H1 (cell line): ENCODE measurements around the gene PTPRG. TPM values are rescaled to one million over a fixed set of nuclear protein-coding genes. Genes with fewer than 3 reads are reported as not detected.

ENCODE experiments used
- CTCF ChIA-PET: fragments of 300-600 bp; sonication (Branson Sonifier 250); formaldehyde crosslinking; loops from one replicate; lab custom pipeline; 2021; ENCODE audit not compliant: partially characterized antibody; lab: Charles Lee
- POLR2A ChIA-PET: fragments of 300-600 bp; sonication (Branson Sonifier 250); formaldehyde crosslinking; loops from one replicate; lab custom pipeline; 2021; ENCODE audit warnings: inconsistent platforms; ENCODE audit not compliant: partially characterized antibody; lab: Charles Lee
- DNase-seq, 2 experiments: peaks; one replicate each; pipeline versions ENCODE4 v3.0.0 to v3.0.0-alpha.2; 2010 to 2022; ENCODE audit warnings: low spot score in 2 of 2, low read depth in 1 of 2, mixed read lengths in 1 of 2
- FAIRE-seq: peaks from 2 replicates; lab custom pipeline; 2011; peaks lifted over from hg19 to GRCh38; lab: Jason Lieb, UNC
- H2AFZ ChIP-seq: 2 replicates; pipeline ENCODE4 v1.8.1; 2012; ENCODE audit warnings: low read length, inconsistent platforms
- H2AK5ac ChIP-seq: 2 replicates; pipeline ENCODE4 v1.6.1; 2013; ENCODE audit warnings: low read depth, low read length
- H2BK120ac ChIP-seq: replicated peaks from 2 replicates; pipeline ENCODE3; 2013; ENCODE audit warnings: low read depth, low read length, inconsistent platforms
- H2BK12ac ChIP-seq: 2 replicates; pipeline ENCODE4 v1.6.1; 2013; ENCODE audit warnings: low read depth, low read length
- H2BK15ac ChIP-seq: 2 replicates; pipeline ENCODE4 v1.6.1; 2013; ENCODE audit warnings: low read length
- H2BK20ac ChIP-seq: 2 replicates; pipeline ENCODE4 v1.6.1; 2013; ENCODE audit warnings: low read length
- H2BK5ac ChIP-seq: 2 replicates; pipeline ENCODE4 v1.6.1; 2013; ENCODE audit warnings: low read depth, low read length
- H3K14ac ChIP-seq: 2 replicates; pipeline ENCODE4 v1.6.1; 2013; ENCODE audit warnings: inconsistent platforms; ENCODE audit not compliant: insufficient read length
- H3K18ac ChIP-seq: 2 replicates; pipeline ENCODE4 v1.6.1; 2013; ENCODE audit warnings: low read length; ENCODE audit errors: extremely low read depth
- H3K23ac ChIP-seq: 2 replicates; pipeline ENCODE4 v1.6.1; 2013; ENCODE audit warnings: inconsistent platforms; ENCODE audit not compliant: insufficient read length
- H3K23me2 ChIP-seq: 2 replicates; pipeline ENCODE4 v1.6.1; 2013; ENCODE audit warnings: low read depth, low read length
- H3K27ac ChIP-seq: 2 replicates; pipeline ENCODE4 v1.6.1; 2011; ENCODE audit warnings: low read depth, low read length, inconsistent platforms
- H3K27me3 ChIP-seq, 4 experiments: replicated peaks in 1 of 4; 1 replicate in 1 of 4; 2 replicates in 3 of 4; pipeline versions ENCODE4 v1.6.1 to v1.8.1; 2011 to 2013; ENCODE audit warnings: low read length in 3 of 4, mild to moderate bottlenecking in 3 of 4, inconsistent platforms in 2 of 4, mixed read lengths in 2 of 4, moderate library complexity in 1 of 4; ENCODE audit not compliant: control insufficient read depth in 3 of 4, insufficient read depth in 3 of 4; ENCODE audit errors: extremely low read depth in 1 of 4
- H3K36me3 ChIP-seq, 4 experiments: 2 replicates each; pipeline versions ENCODE4 v1.6.1 to v1.8.1; 2011 to 2013; ENCODE audit warnings: mild to moderate bottlenecking in 4 of 4, low read length in 3 of 4, moderate library complexity in 2 of 4, control low read depth in 1 of 4, inconsistent platforms in 1 of 4; ENCODE audit not compliant: insufficient read depth in 4 of 4, control insufficient read depth in 2 of 4
- H3K4ac ChIP-seq: replicated peaks from 2 replicates; pipeline ENCODE3; 2013; ENCODE audit warnings: low read length, low read depth, mixed read lengths, inconsistent platforms; ENCODE audit not compliant: insufficient read length
- H3K4me1 ChIP-seq, 4 experiments: replicated peaks in 1 of 4; 1 replicate in 1 of 4; 2 replicates in 3 of 4; pipeline versions ENCODE4 v1.6.1 to v1.8.1; 2011 to 2013; ENCODE audit warnings: low read length in 3 of 4, inconsistent platforms in 2 of 4, mixed read lengths in 1 of 4; ENCODE audit not compliant: insufficient read depth in 4 of 4, control insufficient read depth in 3 of 4
- H3K4me2 ChIP-seq, 2 experiments: 2 replicates each; pipeline versions ENCODE4 v1.6.1 to v1.8.1; 2011 to 2013; ENCODE audit warnings: low read depth in 2 of 2, low read length in 2 of 2, control low read depth in 1 of 2, inconsistent platforms in 1 of 2, mild to moderate bottlenecking in 1 of 2; ENCODE audit not compliant: insufficient read depth in 1 of 2
- H3K4me3 ChIP-seq, 4 experiments: fragments of 200-600, 300-600 bp in 1 of 4; sonication (generic), shearing (Covaris generic), sonication (Bioruptor Twin) in 1 of 4; 2 replicates each; pipeline versions ENCODE4 v1.5.1 to v1.8.1; 2011 to 2016; ENCODE audit warnings: low read length in 4 of 4, low read depth in 3 of 4, control low read depth in 2 of 4, inconsistent platforms in 2 of 4, mild to moderate bottlenecking in 2 of 4, mixed read lengths in 1 of 4, moderate library complexity in 1 of 4; ENCODE audit not compliant: insufficient read depth in 2 of 4; ENCODE audit errors: extremely low read depth in 1 of 4
- H3K56ac ChIP-seq: replicated peaks from 2 replicates; pipeline ENCODE3; 2013; ENCODE audit warnings: low read depth, mild to moderate bottlenecking, mixed read lengths, low read length, inconsistent platforms; ENCODE audit not compliant: insufficient read length
- H3K79me1 ChIP-seq: 2 replicates; pipeline ENCODE4 v1.6.1; 2013; ENCODE audit warnings: low read depth, low read length, control low read depth
- H3K79me2 ChIP-seq, 2 experiments: 2 replicates each; pipeline versions ENCODE4 v1.6.1 to v1.8.1; 2012 to 2013; ENCODE audit warnings: low read length in 2 of 2, mild to moderate bottlenecking in 2 of 2, inconsistent platforms in 1 of 2; ENCODE audit not compliant: insufficient read depth in 2 of 2, control insufficient read depth in 1 of 2
- H3K9ac ChIP-seq, 4 experiments: replicated peaks in 1 of 4; 1 replicate in 1 of 4; 2 replicates in 3 of 4; pipeline versions ENCODE4 v1.6.1 to v1.8.1; 2011 to 2013; ENCODE audit warnings: low read depth in 3 of 4, low read length in 3 of 4, control low read depth in 2 of 4, mild to moderate bottlenecking in 2 of 4, moderate library complexity in 2 of 4, inconsistent platforms in 1 of 4; ENCODE audit errors: extremely low read depth in 1 of 4
- H3K9me3 ChIP-seq, 2 experiments: 2 replicates each; pipeline versions ENCODE4 v1.6.1 to v1.8.1; 2012 to 2013; ENCODE audit warnings: mild to moderate bottlenecking in 2 of 2, moderate library complexity in 2 of 2, control low read depth in 1 of 2, inconsistent platforms in 1 of 2, low read depth in 1 of 2, low read length in 1 of 2, mixed read lengths in 1 of 2; ENCODE audit not compliant: insufficient read depth in 2 of 2
- H4K20me1 ChIP-seq, 2 experiments: replicated peaks in 1 of 2; 2 replicates each; pipeline versions ENCODE3 to v1.8.1; 2011 to 2013; ENCODE audit warnings: inconsistent platforms in 2 of 2, low read length in 2 of 2, mild to moderate bottlenecking in 1 of 2; ENCODE audit not compliant: insufficient read depth in 2 of 2, control insufficient read depth in 1 of 2
- H4K5ac ChIP-seq: 2 replicates; pipeline ENCODE4 v1.6.1; 2013; ENCODE audit warnings: low read length, low read depth, mixed read lengths, inconsistent platforms; ENCODE audit not compliant: insufficient read length
- H4K8ac ChIP-seq: 2 replicates; pipeline ENCODE4 v1.8.0; 2013; ENCODE audit warnings: mild to moderate bottlenecking, moderate library complexity, low read length, inconsistent platforms; ENCODE audit not compliant: insufficient read depth; ENCODE audit errors: extremely low read depth
- H4K91ac ChIP-seq: replicated peaks from 2 replicates; pipeline ENCODE3; 2013; ENCODE audit warnings: low read length, mixed read lengths, inconsistent platforms; ENCODE audit not compliant: insufficient read length
- SP2 ChIP-seq: IDR thresholded peaks from 2 replicates; pipeline ENCODE4 v1.6.1; 2012; ENCODE audit warnings: mild to moderate bottlenecking, low read length, inconsistent platforms
- polyA plus RNA-seq, 7 experiments: library from polyadenylated mRNA; depleted of rRNA in 3 of 7; stranded (reverse) in 5 of 7; unstranded in 2 of 7; fragments of >200 nt in 5 of 7; fragments of 200-250 nt in 2 of 7; gene quantifications; 1 replicate in 5 of 7; 2 replicates in 1 of 7; 4 replicates in 1 of 7; pipeline versions ENCODE4 v1.2.1 to v1.2.3, GENCODE V29; 2011 to 2013; ENCODE audit warnings: missing spikeins in 2 of 7, mixed read lengths in 2 of 7
- total RNA-seq: library from RNA; stranded (reverse); fragmentation: NEBNext Ultra II Directional; extraction: Animal tissue kit (Norgen Biotek cat#: 25700); gene quantifications from 2 replicates; pipeline ENCODE4 v1.2.1, GENCODE V29; 2021

The PTPRG gene
- total and polyA plus RNA-seq, 2 of the 8 experiments (the other 6 are each of a cell fraction or from before 2014, with no cell fraction given): 23.3 to 96.2 TPM

DNA sequence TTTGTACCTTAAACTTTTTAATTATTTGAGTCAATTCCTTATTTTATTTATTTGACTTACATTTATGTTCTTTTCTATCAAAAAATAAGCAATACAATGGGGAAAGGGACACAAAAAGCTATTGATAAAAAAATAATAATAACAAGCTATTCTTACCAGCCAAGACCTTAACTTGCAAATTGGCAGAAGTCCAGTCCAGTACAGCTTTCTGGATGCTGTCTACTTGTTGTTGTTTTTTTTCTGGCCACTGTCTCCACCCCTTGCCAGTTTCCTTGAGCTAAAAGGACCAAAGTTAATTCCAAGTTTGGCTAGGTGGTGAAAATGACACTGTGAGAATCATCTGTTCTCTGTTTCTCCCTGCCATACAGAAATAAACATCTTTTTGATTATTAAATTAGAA is 232.2 kb downstream of the PTPRG start:
- FAIRE-seq: no peak
- CTCF ChIA-PET: interaction anchor here (0.5 to 1.0 kb wide), 2 partner anchors 9 to 411 kb away, joined by 3 read pairs; no protein-coding TSS in a partner anchor

More for the DNA sequence above, 232.2 kb downstream of the PTPRG start:
- H3K79me2 ChIP-seq: peaks cover 0 to 94% of the 10 kb centered on the region in 2 experiments; a peak in 3 of 4 replicates
- no peak overlapping the region for H4K91ac ChIP-seq
- H3K4me1 ChIP-seq: peaks cover 0 to 16% (median 7%) of the 10 kb centered on the region in 4 experiments; a peak in 4 of 7 replicates
- H3K4me2 ChIP-seq: no peak overlapping the region
- TF ChIP-seq SP2: no peak
- H2BK20ac ChIP-seq: no peak overlapping the region
- no peak overlapping the region for H3K4me3 ChIP-seq
- H4K8ac ChIP-seq: no peak overlapping the region
- no peaks in the 10 kb centered on the region for H3K36me3 ChIP-seq
- H3K23me2 ChIP-seq: no peaks in the 10 kb centered on the region
- DNase-seq: no peak
- H3K4ac ChIP-seq: no peak overlapping the region
- peaks cover 6 to 15% of the 10 kb centered on the region in 2 experiments for H4K20me1 ChIP-seq
- no peak overlapping the region for H2BK120ac ChIP-seq
- no peak overlapping the region for H3K27ac ChIP-seq
- peaks cover 6% of the 10 kb centered on the region for H3K79me1 ChIP-seq
- no peak overlapping the region for H2AK5ac ChIP-seq
- no peak overlapping the region for H2BK15ac ChIP-seq
- H3K56ac ChIP-seq: no peak overlapping the region
- H3K27me3 ChIP-seq: no peaks in the 10 kb centered on the region
- H3K23ac ChIP-seq: no peak overlapping the region
- POLR2A ChIA-PET: interaction anchor here (0.6 to 1.0 kb wide), 2 partner anchors 215 to 230 kb away, joined by 3 read pairs; no protein-coding TSS in a partner anchor
- no peaks in the 10 kb centered on the region for H3K9me3 ChIP-seq
- H2AFZ ChIP-seq: no peak overlapping the region
- no peak overlapping the region for H4K5ac ChIP-seq
- no peak overlapping the region for H2BK5ac ChIP-seq
- H2BK12ac ChIP-seq: no peak overlapping the region
- H3K18ac ChIP-seq: no peak overlapping the region
- no peak overlapping the region for H3K9ac ChIP-seq
- H3K14ac ChIP-seq: no peak overlapping the region
